Measurements from ENCODE around the gene LETM1.

DNA sequence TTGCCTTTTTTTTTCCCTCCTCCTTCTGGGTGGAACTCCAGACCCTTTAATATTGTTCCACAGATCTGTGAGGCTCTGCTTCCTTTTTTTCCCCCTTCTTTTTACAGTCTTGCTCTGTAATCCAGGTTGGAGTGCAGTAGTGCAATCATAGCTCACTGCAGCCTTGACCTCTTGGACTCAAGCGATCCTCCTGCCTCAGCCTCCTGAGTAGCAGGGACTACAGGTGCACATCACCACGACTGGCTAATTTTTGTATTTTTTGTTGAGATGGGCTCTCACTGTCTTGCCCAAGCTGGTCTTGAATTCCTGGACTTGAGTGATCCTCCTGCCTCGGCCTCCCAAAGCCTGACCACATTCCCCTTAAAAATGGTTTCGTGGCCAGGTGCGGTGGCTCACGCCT lies 42.1 kb upstream of the LETM1 start:
- TF ChIP-seq, protein P1, sequence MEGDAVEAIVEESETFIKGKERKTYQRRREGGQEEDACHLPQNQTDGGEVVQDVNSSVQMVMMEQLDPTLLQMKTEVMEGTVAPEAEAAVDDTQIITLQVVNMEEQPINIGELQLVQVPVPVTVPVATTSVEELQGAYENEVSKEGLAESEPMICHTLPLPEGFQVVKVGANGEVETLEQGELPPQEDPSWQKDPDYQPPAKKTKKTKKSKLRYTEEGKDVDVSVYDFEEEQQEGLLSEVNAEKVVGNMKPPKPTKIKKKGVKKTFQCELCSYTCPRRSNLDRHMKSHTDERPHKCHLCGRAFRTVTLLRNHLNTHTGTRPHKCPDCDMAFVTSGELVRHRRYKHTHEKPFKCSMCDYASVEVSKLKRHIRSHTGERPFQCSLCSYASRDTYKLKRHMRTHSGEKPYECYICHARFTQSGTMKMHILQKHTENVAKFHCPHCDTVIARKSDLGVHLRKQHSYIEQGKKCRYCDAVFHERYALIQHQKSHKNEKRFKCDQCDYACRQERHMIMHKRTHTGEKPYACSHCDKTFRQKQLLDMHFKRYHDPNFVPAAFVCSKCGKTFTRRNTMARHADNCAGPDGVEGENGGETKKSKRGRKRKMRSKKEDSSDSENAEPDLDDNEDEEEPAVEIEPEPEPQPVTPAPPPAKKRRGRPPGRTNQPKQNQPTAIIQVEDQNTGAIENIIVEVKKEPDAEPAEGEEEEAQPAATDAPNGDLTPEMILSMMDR (IDR thresholded peaks at IDR 0.05 in 8 of 11, conservative IDR thresholded peaks at IDR 0.05 in 3 of 11), result no peak
- TF ChIP-seq POLR2AphosphoS5 (IDR thresholded peaks at IDR 0.05) (no peak), POLR2A (IDR thresholded peaks at IDR 0.05) (no peak)
